Measurements from ENCODE around the gene DAPK1. TPM values are rescaled to one million over a fixed set of nuclear protein-coding genes. Genes with fewer than 3 reads are reported as not detected.

DAPK1 gene
- total and polyA plus RNA-seq, 2 donors (not counting 1 experiment from before 2014, with no cell fraction given), result 1.7 to 2.8 TPM

GRCh38 chr9:87587864-87588263 is 90.2 kb downstream of the DAPK1 start:
- no peak overlapping the region for H3K4me3 Mint-ChIP-seq
- Histone ChIP-seq H3K9me3 (ENCODE audit: control extremely low read depth in 1 of 3, control insufficient read depth in 2 of 3, insufficient read depth in 1 of 3, low read length in 2 of 3) (peaks cover 0 to 3% (median 0%) of the 10 kb centered on the region in 3 donors), H3K4me3 (ENCODE audit: control extremely low read depth in 1 of 5, extremely low read depth in 1 of 5, insufficient read depth in 1 of 5, low read depth in 2 of 5, low read length in 4 of 5) (no peak overlapping the region), H3K27me3 (replicated peaks in 1 of 4; ENCODE audit: control extremely low read depth in 1 of 4, control insufficient read depth in 3 of 4, insufficient read depth in 4 of 4, low read length in 3 of 4) (no peaks in the 10 kb centered on the region), H4K20me1 (ENCODE audit: control insufficient read depth, insufficient read depth, low read length, poor library complexity, severe bottlenecking) (no peaks in the 10 kb centered on the region), H3K4me2 (replicated peaks; ENCODE audit: low read depth, low read length, poor library complexity, severe bottlenecking) (no peak overlapping the region), H3K36me3 (replicated peaks in 1 of 2; ENCODE audit: control extremely low read depth in 1 of 2, control insufficient read depth in 1 of 2, extremely low read depth in 1 of 2, insufficient read depth in 2 of 2, low read length in 1 of 2) (no peaks in the 10 kb centered on the region), H3K4me1 (ENCODE audit: control insufficient read depth in 2 of 2, insufficient read depth in 2 of 2, low read length in 2 of 2) (no peaks in the 10 kb centered on the region), H3K27ac (ENCODE audit: low read length in 2 of 2) (no peak overlapping the region), H3K9ac (ENCODE audit: low read length) (no peak overlapping the region), H3K79me2 (ENCODE audit: control insufficient read depth, insufficient read depth, low read length) (no peaks in the 10 kb centered on the region), H2AFZ (ENCODE audit: insufficient read depth, low read depth, low read length, poor library complexity, severe bottlenecking) (no peak overlapping the region)
- no peaks in the 10 kb centered on the region for H3K27me3 Mint-ChIP-seq
- DNase-seq (no peak), ATAC-seq (ENCODE audit: low read depth) (no peak)
- no peak for TF ChIP-seq CTCF (IDR thresholded peaks at IDR 0.05)
- TF ChIP-seq EZH2 (IDR thresholded peaks at IDR 0.05; ENCODE audit: borderline replicate concordance, insufficient read depth, low read depth, low read length, poor library complexity, severe bottlenecking), result no peak
- H3K4me1 Mint-ChIP-seq, result no peaks in the 10 kb centered on the region
- CTCF ChIA-PET, result no interaction called here
- no peaks in the 10 kb centered on the region for H3K9me3 Mint-ChIP-seq (ENCODE audit: insufficient read depth)
- POLR2A ChIA-PET, result no interaction called here
- WGBS (ENCODE audit: insufficient coverage), result no CpG with 5 or more reads among the region's 2 CpGs
- intact Hi-C loops (cut with micrococcal nuclease), result no loop called here
- H3K27ac Mint-ChIP-seq, result no peak overlapping the region

- no peak overlapping the region for H2AFZ ChIP-seq (ENCODE audit: insufficient read depth, low read depth, low read length, poor library complexity, severe bottlenecking)
- no peak overlapping the region for H3K4me2 ChIP-seq (replicated peaks; ENCODE audit: low read depth, low read length, poor library complexity, severe bottlenecking)
- peaks cover 0 to 4% (median 0%) of the 10 kb centered on the region in 3 donors for H3K9me3 ChIP-seq (ENCODE audit: control extremely low read depth in 1 of 3, control insufficient read depth in 2 of 3, insufficient read depth in 1 of 3, low read length in 2 of 3)
- no peak overlapping the region for H3K9ac ChIP-seq (ENCODE audit: low read length)
- no peak for TF ChIP-seq CTCF (IDR thresholded peaks at IDR 0.05)
- no peak for TF ChIP-seq EZH2 (IDR thresholded peaks at IDR 0.05; ENCODE audit: borderline replicate concordance, insufficient read depth, low read depth, low read length, poor library complexity, severe bottlenecking)
- no peak overlapping the region for H3K4me3 ChIP-seq (ENCODE audit: control extremely low read depth in 1 of 5, extremely low read depth in 1 of 5, insufficient read depth in 1 of 5, low read depth in 2 of 5, low read length in 4 of 5)
- no peak overlapping the region for H3K27ac Mint-ChIP-seq
- H3K27ac ChIP-seq (ENCODE audit: low read length in 2 of 2), result no peak overlapping the region
- no peaks in the 10 kb centered on the region for H3K36me3 ChIP-seq (replicated peaks in 1 of 2; ENCODE audit: control extremely low read depth in 1 of 2, control insufficient read depth in 1 of 2, extremely low read depth in 1 of 2, insufficient read depth in 2 of 2, low read length in 1 of 2)
- H3K9me3 Mint-ChIP-seq (ENCODE audit: insufficient read depth), result no peaks in the 10 kb centered on the region
- POLR2A ChIA-PET, result no interaction called here
- no peaks in the 10 kb centered on the region for H3K4me1 Mint-ChIP-seq
- no peaks in the 10 kb centered on the region for H3K27me3 ChIP-seq (replicated peaks in 1 of 4; ENCODE audit: control extremely low read depth in 1 of 4, control insufficient read depth in 3 of 4, insufficient read depth in 4 of 4, low read length in 3 of 4)
- no peaks in the 10 kb centered on the region for H4K20me1 ChIP-seq (ENCODE audit: control insufficient read depth, insufficient read depth, low read length, poor library complexity, severe bottlenecking)
- intact Hi-C loops (cut with micrococcal nuclease), result no loop called here
- H3K4me3 Mint-ChIP-seq, result no peak overlapping the region
- ATAC-seq (ENCODE audit: low read depth) (no peak), DNase-seq (no peak)
- H3K27me3 Mint-ChIP-seq, result no peaks in the 10 kb centered on the region
- H3K4me1 ChIP-seq (ENCODE audit: control insufficient read depth in 2 of 2, insufficient read depth in 2 of 2, low read length in 2 of 2), result no peaks in the 10 kb centered on the region
- H3K79me2 ChIP-seq (ENCODE audit: control insufficient read depth, insufficient read depth, low read length), result no peaks in the 10 kb centered on the region
- CTCF ChIA-PET, result no interaction called here
Measured at GRCh38 chr9:87588339-87588738, 90.7 kb downstream of the DAPK1 start.
